DMS 273 treated with DMSO at 0.1 percent for 48 hours (cell line): ENCODE results near the gene BCAS4.

Source experiments
- DNase-seq: peaks from one replicate; lab custom pipeline; 2025; lab: John Stamatoyannopoulos, UW

BCAS4 gene

DNA sequence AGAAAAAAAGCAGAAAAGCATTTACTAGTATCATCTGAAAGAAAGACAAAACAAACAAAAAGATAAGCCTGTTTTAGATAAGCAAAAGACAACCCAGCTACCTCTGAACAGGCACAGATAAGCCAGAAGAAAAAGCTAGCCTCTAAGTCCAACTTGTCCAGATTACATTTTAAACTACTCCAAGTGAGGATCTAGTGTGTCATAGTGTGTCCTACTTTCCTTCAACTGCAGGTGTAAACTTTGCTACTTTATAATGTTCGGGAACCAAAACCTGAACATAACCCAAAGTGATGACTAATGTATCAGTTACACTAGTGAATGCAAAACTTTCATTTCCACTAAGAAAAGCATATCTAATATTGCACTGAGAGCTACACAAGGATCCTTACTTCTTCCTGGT lies 116.9 kb downstream of the BCAS4 start:
- DNase-seq: no peak

- peak; percentile 44 for DNase-seq
Measured at GRCh38 chr20:50913690-50914375, 119.0 kb downstream of the BCAS4 start.

DNA sequence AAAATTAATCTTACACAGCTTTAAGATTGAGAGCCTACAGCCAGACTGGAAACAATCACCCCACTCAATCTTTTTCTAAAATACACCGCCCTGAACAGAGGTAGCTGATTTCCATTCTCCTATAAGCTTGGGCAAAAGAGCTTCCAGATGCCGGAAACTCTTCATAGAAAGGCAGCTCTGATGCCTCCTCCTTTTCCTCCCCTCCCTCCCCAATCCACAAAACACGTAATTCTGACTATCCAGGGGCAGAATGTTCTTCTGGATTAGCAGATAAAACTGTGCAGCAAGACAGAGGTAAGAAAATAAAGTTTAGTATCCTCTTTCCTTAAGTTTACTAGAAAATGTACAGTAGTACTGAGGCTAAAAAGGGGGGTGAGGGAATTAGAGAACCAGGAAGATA lies 120.6 kb downstream of the BCAS4 start:
- DNase-seq: no peak

DNA sequence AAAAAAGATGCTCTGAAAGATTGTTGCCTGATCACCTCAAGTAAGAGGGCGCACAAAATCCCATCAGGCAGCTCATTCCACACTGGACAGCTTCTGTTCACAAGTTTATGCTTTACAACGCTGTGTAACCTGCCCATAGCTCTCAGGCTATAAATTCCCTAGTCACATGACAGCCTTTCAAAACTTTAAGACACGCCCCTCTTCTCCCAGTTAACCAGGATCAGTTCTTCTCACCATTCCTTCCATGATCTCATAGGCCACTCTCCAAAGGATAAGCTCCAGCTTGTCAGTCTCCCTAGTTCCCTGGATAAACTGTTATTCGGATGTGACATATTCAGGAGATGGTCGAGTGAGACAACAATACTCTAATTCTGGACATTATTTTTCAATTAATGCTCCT lies 121.4 kb downstream of the BCAS4 start:
- peak; percentile 8 for DNase-seq

- no peak for DNase-seq
Measured at GRCh38 chr20:50916934-50917333, 122.1 kb downstream of the BCAS4 start.

DNA sequence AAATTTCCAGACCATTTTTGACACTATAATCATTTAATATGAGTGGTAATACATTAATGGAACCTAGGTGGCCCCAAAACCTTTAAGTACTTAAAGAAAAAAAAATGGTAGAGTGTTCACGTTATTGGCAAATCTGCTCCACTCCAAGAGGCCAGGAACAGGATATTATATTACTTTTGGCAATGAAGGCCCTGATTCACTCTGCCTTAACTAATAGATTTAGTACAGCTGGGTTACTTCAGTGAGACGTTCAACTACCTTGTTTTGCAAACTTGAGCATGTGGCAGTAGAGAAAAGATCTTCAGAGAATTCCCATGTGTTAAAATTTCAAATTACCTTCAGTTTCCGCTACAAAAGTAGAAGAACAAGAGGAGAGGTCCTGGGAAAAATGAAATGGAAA lies 123.5 kb downstream of the BCAS4 start:
- no peak for DNase-seq

- DNase-seq: no peak
Measured at GRCh38 chr20:50919567-50919966, 124.7 kb downstream of the BCAS4 start.

- DNase-seq: no peak
Measured at GRCh38 chr20:50920997-50921396, 126.1 kb downstream of the BCAS4 start.

- no peak for DNase-seq
Measured at GRCh38 chr20:50921803-50922501, 127.1 kb downstream of the BCAS4 start.

DNA sequence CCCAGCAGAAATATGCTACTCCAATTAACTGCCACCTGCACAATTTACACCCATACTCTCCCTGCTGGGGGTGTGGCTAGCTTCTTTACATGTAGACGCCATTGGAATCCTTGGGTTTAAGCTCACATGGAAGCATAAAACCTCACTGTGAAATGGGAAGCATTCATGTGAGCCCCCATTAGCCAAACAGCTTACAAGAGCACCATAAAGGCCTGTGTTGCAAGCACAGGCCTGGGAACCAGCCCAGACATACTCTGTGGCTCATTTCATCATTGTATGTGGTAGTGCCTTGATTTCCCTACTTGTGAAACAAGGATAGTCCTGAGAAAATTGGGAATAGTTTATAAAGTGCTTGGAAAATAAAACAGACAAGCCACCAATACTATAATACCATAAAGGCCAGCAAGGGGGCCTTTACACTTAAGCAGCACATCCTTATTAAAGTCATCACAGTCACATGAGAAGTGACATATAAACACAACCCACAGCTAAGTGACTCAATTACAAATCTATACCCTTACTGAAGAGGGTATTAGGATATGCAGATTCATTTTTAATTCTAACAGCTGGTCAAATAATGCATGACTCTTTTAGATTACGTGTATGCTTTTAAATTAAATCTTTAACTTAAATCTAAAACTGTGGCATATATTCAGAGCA lies 129.5 kb downstream of the BCAS4 start:
- DNase-seq: no peak

DNA sequence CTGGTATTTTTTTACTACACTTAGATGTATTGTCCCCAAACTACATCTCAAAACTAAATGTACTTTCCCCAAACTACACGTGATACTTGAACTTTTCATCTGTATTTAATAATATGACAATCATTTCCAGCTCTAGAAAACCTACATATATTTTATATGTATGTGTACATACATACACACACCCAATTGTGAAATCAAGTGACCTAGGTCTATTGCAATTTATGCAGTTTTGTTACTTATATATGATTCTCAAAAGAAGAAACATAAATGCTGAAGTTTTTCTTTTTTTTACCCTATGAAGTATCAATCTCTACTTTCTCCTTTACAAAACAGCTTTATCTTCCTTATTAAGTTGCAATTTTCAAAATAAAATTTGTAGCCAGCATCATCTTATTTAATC lies 131.7 kb downstream of the BCAS4 start:
- no peak for DNase-seq
